ENCODE data around the gene CD81.

- TF ChIP-seq EZH2 (IDR thresholded peaks at IDR 0.05; ENCODE audit: borderline replicate concordance, low read depth, low read length, poor library complexity, severe bottlenecking) (no peak), CTCF (conservative IDR thresholded peaks at IDR 0.05; ENCODE audit: low read depth, low read length) (no peak)
These were observed 33.5 kb downstream of the CD81 start for GRCh38 chr11:2410616-2411015.

Measured in A673 (cell line).